BJ (cell line): ENCODE measurements around the gene EPB41L1. TPM values are rescaled to one million over a fixed set of nuclear protein-coding genes. Genes with fewer than 3 reads are reported as not detected.

Experiments
- CTCF ChIA-PET: fragments of 350-600 bp; formaldehyde crosslinking; extraction: SDS; loops from one replicate; lab custom pipeline; 2021; ENCODE audit warnings: antibody characterized with exemption, inconsistent platforms; lab: Yijun Ruan, JAX
- POLR2A ChIA-PET: fragments of 300-600 bp; sonication (Branson Sonifier 250); formaldehyde crosslinking; extraction: SDS; loops from one replicate; lab custom pipeline; 2021; ENCODE audit warnings: antibody characterized with exemption; lab: Charles Lee
- DNase-seq: peaks from one replicate; pipeline ENCODE4 v3.0.0-alpha.2; 2011; ENCODE audit warnings: low read depth
- H3K27me3 ChIP-seq: 2 replicates; pipeline ENCODE4 v1.6.0; 2011; ENCODE audit warnings: low read length; ENCODE audit not compliant: control insufficient read depth, insufficient read depth
- H3K36me3 ChIP-seq: 2 replicates; pipeline ENCODE4 v1.5.1; 2011; ENCODE audit warnings: low read length; ENCODE audit not compliant: control insufficient read depth, insufficient read depth
- H3K4me3 ChIP-seq: 2 replicates; pipeline ENCODE4 v1.5.1; 2011; ENCODE audit warnings: low read depth, mild to moderate bottlenecking, control low read depth, low read length
- polyA plus RNA-seq: library from polyadenylated mRNA; depleted of rRNA; stranded (reverse); fragments of >200 nt; gene quantifications from 2 replicates; pipeline ENCODE4 v1.2.3, GENCODE V29; 2011
- TF ChIP-seq, protein P1 (sequence below): IDR thresholded peaks from 2 replicates; pipeline ENCODE4 v1.5.1; 2011; ENCODE audit warnings: low read depth, mild to moderate bottlenecking, control low read depth, inconsistent platforms, low read length, moderate library complexity; ENCODE audit not compliant: insufficient read depth

The EPB41L1 gene
- polyA plus RNA-seq, 1 experiment = 20.2 TPM

DNA sequence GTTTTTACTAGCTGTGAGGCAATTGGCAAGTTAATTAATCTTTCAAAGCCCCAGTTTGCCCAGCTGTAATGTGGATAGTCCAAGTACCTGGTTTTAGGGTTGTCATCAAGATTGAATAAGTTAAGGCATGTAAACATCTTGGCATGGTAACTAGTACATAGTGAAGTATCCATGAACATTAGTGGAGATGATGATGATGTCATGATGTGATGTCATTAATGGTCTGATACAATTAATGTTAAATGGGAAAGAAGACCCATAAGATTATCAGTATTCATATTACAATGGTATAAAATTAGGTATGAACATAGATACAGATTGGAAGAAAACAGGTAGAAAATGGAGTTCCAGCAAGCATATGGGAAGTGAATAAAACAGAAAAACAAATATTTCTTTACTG is 5.3 kb downstream of the EPB41L1 start:
- TF ChIP-seq, protein P1, sequence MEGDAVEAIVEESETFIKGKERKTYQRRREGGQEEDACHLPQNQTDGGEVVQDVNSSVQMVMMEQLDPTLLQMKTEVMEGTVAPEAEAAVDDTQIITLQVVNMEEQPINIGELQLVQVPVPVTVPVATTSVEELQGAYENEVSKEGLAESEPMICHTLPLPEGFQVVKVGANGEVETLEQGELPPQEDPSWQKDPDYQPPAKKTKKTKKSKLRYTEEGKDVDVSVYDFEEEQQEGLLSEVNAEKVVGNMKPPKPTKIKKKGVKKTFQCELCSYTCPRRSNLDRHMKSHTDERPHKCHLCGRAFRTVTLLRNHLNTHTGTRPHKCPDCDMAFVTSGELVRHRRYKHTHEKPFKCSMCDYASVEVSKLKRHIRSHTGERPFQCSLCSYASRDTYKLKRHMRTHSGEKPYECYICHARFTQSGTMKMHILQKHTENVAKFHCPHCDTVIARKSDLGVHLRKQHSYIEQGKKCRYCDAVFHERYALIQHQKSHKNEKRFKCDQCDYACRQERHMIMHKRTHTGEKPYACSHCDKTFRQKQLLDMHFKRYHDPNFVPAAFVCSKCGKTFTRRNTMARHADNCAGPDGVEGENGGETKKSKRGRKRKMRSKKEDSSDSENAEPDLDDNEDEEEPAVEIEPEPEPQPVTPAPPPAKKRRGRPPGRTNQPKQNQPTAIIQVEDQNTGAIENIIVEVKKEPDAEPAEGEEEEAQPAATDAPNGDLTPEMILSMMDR = no peak
- ChIA-PET POLR2A (no interaction called here), CTCF (interaction anchor here (5.1 kb wide), 1 partner anchor 41 kb away, joined by 84 read pairs; no protein-coding TSS in a partner anchor)
- H3K4me3 ChIP-seq = no peak overlapping the region
- H3K36me3 ChIP-seq = no peaks in the 10 kb centered on the region
- DNase-seq = no peak
- no peaks in the 10 kb centered on the region for H3K27me3 ChIP-seq

DNA sequence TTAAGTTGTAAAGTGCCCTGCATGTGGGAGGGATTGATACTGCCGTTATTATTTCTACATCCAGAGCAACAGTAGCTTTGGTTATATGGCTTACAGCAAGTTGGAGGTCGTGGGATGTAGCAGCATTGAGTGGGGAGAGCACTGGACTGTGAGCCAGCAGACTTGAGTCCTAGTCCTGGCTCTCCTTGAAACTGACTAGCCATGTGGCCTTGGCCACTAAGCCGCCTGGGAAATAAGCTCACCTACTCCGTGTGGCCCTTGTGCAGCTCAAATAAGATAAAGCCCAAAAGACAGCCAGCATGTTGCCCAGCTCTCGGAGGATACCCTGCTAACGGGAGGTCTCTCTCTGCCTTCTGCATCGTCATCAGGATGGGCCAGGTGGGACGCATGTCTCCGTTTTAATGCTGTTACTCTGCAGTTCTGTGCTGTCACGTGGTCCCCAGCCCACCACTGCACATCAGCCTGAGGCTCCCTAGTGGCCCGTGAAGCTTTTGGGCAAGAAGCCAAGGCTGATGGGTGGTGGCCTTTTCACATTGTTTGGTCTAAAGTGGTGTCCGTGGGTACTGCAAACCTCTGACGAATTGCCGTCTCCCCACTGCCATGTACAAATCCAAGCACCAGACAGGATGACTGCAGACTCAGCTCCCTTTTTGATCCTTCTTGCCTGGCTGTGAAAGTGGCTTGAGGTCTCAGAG is 7.9 kb downstream of the EPB41L1 start:
- Histone ChIP-seq H3K36me3 (no peaks in the 10 kb centered on the region), H3K4me3 (no peak overlapping the region), H3K27me3 (no peaks in the 10 kb centered on the region)
- TF ChIP-seq, protein P1 = no peak
- CTCF ChIA-PET = interaction anchor here (0.9 to 3.5 kb wide), 3 partner anchors 37 to 277 kb away, joined by 3 to 13 read pairs (median 7); no protein-coding TSS in a partner anchor
- POLR2A ChIA-PET = no interaction called here
- DNase-seq = no peak

DNA sequence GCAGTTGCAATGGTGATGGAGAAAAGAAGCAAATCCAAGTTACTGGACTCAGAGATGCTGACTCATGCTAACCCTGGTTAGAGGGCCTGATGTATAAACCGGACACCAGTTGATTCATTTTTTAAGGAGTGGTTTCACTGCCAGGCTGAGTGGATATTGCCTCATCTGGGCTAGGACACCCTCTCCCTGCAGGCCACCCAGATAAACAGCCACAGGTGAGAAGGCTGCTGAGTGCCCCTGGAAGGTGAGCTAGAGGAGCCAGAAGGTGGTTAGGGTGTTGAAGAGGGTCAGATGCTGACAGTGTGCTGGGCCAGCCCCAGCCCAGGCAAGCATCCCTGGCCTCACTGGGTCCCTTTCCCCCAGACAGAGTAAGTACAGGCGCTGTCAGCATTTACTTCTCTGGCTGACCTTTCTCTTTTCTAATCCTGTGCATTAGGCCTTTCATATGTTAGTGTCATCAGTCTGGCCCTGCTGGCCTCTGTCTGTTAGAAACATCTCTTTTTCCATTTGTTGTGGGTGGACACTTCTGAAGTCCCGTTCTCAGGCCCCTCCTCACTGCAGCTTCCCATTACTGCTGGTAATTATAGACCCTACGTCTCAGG is 13.5 kb downstream of the EPB41L1 start:
- DNase-seq = no peak
- ChIA-PET POLR2A (no interaction called here), CTCF (interaction anchor here (0.6 to 2.3 kb wide), 5 partner anchors 9 to 1011 kb away, joined by 3 to 10 read pairs (median 4); partner anchors contain the start of gene RPN2)
- Histone ChIP-seq H3K4me3 (no peak overlapping the region), H3K27me3 (no peaks in the 10 kb centered on the region), H3K36me3 (no peaks in the 10 kb centered on the region)
- TF ChIP-seq, protein P1 = no peak

DNA sequence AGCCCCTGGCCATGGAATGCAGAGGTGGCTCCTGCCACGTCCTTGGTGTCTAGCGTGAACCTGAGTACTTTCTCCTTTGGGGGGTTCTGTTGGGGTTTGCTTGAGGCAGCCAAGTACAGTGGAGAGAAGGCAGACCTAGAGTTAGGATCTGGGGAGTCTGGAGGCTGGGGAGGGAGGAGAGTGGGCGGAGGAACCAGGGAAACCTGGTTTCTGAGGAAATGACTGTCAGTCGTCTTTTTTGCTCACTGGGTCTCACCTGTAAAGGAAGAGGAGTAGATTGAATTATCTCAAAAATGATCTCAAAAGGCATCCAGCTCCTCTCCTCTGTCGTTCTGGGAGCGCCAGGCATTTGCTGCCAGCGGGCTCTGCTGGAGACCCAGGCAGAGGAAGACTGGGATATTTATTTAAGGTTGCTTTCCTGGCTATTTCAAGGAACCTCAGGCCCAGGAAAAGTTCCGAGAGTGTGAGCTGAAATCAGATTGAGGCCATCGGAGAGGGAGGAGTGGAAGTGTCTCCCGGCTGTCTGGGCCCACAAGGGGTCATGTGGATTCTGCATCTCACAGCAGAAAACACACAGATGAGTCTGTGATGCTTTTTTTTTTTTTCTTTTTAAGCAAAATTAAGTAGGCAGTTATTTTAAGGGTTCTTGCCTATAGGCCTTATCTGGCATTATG is 16.1 kb downstream of the EPB41L1 start:
- H3K36me3 ChIP-seq = no peaks in the 10 kb centered on the region
- no peaks in the 10 kb centered on the region for H3K27me3 ChIP-seq
- H3K4me3 ChIP-seq = no peak overlapping the region
- no peak for DNase-seq
- POLR2A ChIA-PET = no interaction called here
- TF ChIP-seq, protein P1 = no peak
- CTCF ChIA-PET = interaction anchor here (1.1 to 1.4 kb wide), 2 partner anchors 15 to 29 kb away, joined by 4 read pairs; no protein-coding TSS in a partner anchor

DNA sequence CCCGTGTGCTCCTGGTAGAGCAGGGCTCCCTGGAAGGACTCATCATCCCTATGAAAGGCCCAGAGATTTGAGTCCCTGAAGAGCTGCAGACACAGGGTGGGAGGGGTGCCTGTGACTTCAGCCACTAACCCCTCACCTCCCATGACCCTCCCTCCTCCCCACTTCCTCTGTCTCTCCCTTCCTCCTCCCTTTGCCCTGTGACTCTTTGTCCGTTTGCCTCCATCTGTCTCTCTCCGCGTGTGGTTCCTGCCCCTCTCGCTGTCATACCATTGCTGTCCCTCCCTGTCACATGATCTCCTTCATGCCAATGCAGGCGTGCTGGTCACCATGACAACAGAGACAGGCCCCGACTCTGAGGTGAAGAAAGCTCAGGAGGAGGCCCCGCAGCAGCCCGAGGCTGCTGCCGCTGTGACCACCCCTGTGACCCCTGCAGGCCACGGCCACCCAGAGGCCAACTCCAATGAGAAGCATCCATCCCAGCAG is 19.0 kb downstream of the EPB41L1 start:
- DNase-seq = no peak
- H3K27me3 ChIP-seq = no peaks in the 10 kb centered on the region
- ChIA-PET CTCF (interaction anchor here (0.9 to 1.8 kb wide), 3 partner anchors 17 to 30 kb away, joined by 4 to 6 read pairs (median 5); no protein-coding TSS in a partner anchor), POLR2A (no interaction called here)
- TF ChIP-seq, protein P1 = no peak
- no peaks in the 10 kb centered on the region; the same call in 1 of the 2 replicates for H3K36me3 ChIP-seq
- H3K4me3 ChIP-seq = no peak overlapping the region
